ENCODE results near the gene NR2C2AP. TPM values are rescaled to one million over a fixed set of nuclear protein-coding genes. Genes with fewer than 3 reads are reported as not detected.
A peak's percentile ranks its signal among the peaks of the same experiment; 100 is the strongest.

Gene NR2C2AP
- total and polyA plus RNA-seq, 2 of the 13 experiments (the other 11 are each of a cell fraction or from before 2014, with no cell fraction given): 12.2 to 26.8 TPM

- no peak for TF ChIP-seq ZNF800 (CRISPR knock-in tag; IDR thresholded peaks at IDR 0.05)
- no peak; the same call in 1 of the 2 replicates for TF ChIP-seq NRL (CRISPR knock-in tag; IDR thresholded peaks at IDR 0.05; ENCODE audit: borderline replicate concordance)
- no peak for TF ChIP-seq HCFC1 (IDR thresholded peaks at IDR 0.05; ENCODE audit: low read depth, low read length)
- TF ChIP-seq ZNF24 (IDR thresholded peaks at IDR 0.05): no peak
- no peak for TF ChIP-seq FOSL2 (CRISPR knock-in tag; IDR thresholded peaks at IDR 0.05)
- TF ChIP-seq, protein P1, sequence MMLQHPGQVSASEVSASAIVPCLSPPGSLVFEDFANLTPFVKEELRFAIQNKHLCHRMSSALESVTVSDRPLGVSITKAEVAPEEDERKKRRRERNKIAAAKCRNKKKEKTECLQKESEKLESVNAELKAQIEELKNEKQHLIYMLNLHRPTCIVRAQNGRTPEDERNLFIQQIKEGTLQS (CRISPR knock-in tag; IDR thresholded peaks at IDR 0.05): peak; percentile 54; the same call in 1 of the 2 replicates
- peak; percentile 67; the same call in 1 of the 2 replicates for TF ChIP-seq ZNF441 (CRISPR knock-in tag; IDR thresholded peaks at IDR 0.05; ENCODE audit: borderline replicate concordance)
- no peak for TF ChIP-seq ZNF615 (CRISPR knock-in tag; IDR thresholded peaks at IDR 0.05; ENCODE audit: borderline replicate concordance)
- no peak for TF ChIP-seq RORA (CRISPR knock-in tag; IDR thresholded peaks at IDR 0.05)
- TF ChIP-seq MNT (IDR thresholded peaks at IDR 0.05): no peak
- TF ChIP-seq, protein P2, sequence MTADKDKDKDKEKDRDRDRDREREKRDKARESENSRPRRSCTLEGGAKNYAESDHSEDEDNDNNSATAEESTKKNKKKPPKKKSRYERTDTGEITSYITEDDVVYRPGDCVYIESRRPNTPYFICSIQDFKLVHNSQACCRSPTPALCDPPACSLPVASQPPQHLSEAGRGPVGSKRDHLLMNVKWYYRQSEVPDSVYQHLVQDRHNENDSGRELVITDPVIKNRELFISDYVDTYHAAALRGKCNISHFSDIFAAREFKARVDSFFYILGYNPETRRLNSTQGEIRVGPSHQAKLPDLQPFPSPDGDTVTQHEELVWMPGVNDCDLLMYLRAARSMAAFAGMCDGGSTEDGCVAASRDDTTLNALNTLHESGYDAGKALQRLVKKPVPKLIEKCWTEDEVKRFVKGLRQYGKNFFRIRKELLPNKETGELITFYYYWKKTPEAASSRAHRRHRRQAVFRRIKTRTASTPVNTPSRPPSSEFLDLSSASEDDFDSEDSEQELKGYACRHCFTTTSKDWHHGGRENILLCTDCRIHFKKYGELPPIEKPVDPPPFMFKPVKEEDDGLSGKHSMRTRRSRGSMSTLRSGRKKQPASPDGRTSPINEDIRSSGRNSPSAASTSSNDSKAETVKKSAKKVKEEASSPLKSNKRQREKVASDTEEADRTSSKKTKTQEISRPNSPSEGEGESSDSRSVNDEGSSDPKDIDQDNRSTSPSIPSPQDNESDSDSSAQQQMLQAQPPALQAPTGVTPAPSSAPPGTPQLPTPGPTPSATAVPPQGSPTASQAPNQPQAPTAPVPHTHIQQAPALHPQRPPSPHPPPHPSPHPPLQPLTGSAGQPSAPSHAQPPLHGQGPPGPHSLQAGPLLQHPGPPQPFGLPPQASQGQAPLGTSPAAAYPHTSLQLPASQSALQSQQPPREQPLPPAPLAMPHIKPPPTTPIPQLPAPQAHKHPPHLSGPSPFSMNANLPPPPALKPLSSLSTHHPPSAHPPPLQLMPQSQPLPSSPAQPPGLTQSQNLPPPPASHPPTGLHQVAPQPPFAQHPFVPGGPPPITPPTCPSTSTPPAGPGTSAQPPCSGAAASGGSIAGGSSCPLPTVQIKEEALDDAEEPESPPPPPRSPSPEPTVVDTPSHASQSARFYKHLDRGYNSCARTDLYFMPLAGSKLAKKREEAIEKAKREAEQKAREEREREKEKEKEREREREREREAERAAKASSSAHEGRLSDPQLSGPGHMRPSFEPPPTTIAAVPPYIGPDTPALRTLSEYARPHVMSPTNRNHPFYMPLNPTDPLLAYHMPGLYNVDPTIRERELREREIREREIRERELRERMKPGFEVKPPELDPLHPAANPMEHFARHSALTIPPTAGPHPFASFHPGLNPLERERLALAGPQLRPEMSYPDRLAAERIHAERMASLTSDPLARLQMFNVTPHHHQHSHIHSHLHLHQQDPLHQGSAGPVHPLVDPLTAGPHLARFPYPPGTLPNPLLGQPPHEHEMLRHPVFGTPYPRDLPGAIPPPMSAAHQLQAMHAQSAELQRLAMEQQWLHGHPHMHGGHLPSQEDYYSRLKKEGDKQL (CRISPR knock-in tag; IDR thresholded peaks at IDR 0.05; ENCODE audit: low read depth): no peak
- no peak for TF ChIP-seq HNRNPLL (IDR thresholded peaks at IDR 0.05; ENCODE audit: low read depth, low read length, poor library complexity, severe bottlenecking)
- TF ChIP-seq ZNF547 (CRISPR knock-in tag; IDR thresholded peaks at IDR 0.05): no peak
Observed at GRCh38 chr19:19214892-19215291, 11.7 kb upstream of the NR2C2AP start (continued).

All from HepG2 (cell line).